ENCODE results near the gene ZBTB44. TPM values are rescaled to one million over a fixed set of nuclear protein-coding genes. Genes with fewer than 3 reads are reported as not detected.
"Not testable (repeated sequence)": the region's sequence is repeated elsewhere in the genome, so short reads cannot be mapped to it uniquely, and the experiment has no call there.

ZBTB44 gene
- total and polyA plus RNA-seq, 5 donors from 2014 or later: 4.4 to 46.7 (median 6.2) TPM

DNA sequence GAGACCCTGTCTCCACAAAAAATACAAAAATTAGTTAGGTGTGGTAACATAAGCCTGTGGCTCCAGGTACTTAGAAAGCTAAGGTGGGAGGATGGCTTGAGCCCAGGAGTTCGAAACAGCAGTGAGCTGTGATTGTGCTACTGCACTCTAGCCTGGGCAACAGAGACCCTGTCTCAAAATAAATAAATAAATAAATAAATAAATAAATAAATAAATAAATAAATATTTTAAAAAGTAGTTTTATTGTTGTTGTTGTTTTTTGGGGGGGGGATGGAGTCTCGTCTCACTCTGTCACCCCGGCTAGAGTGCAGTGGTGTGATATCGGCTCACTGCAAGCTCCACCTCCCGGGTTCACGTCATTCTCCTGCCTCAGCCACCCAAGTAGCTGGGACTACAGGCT, 33.4 kb downstream of the ZBTB44 start:
- not testable (repeated sequence) for ATAC-seq (ENCODE audit: low read depth in 2 of 2); H3K27ac Mint-ChIP-seq; H3K36me3 ChIP-seq (ENCODE audit: control insufficient read depth, insufficient read depth, low read length); H3K4me3 Mint-ChIP-seq; H3K27me3 ChIP-seq (ENCODE audit: control insufficient read depth, insufficient read depth, low read length); H3K4me3 ChIP-seq (ENCODE audit: low read depth, low read length); H3K27ac ChIP-seq (ENCODE audit: insufficient read depth, low read length, poor library complexity, severe bottlenecking); DNase-seq; H3K27me3 Mint-ChIP-seq; H3K4me1 ChIP-seq (ENCODE audit: control insufficient read depth, insufficient read depth, low read length, poor library complexity, severe bottlenecking)
- H3K9me3 ChIP-seq (ENCODE audit: control insufficient read depth in 2 of 2, low read length in 2 of 2): peaks cover 9 to 12% of the 10 kb centered on the region in 2 experiments
- peaks cover 14 to 33% (median 26%) of the 10 kb centered on the region in 4 donors for H3K4me1 Mint-ChIP-seq
- peaks cover 0 to 16% (median 7%) of the 10 kb centered on the region in 7 donors for H3K9me3 Mint-ChIP-seq
- peaks cover 44% of the 10 kb centered on the region for H3K36me3 Mint-ChIP-seq

DNA sequence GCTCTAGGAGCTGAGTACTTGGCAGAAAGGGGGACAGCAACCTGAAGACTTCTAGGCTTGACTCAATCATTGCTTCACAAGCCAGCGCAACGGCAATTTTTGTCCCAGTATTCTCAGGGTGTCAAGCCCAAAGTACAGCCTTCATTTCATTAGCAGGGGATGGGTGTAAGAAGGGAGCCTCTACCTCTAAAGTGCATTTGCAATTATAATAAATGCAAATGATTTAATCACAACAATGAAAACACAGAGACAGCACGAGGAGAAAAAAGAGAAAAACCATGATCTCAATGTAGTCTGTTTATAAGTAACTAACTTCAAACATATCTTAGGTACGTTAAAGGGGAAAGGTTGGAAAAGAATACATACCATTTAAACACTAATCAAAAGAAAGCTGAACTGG, 34.7 kb downstream of the ZBTB44 start:
- Mint-ChIP-seq H3K9me3 (peaks cover 0 to 16% (median 7%) of the 10 kb centered on the region in 7 donors), H3K27me3 (no peaks in the 10 kb centered on the region), H3K27ac (peak overlapping the region in 1 of 3 donors; percentile 56), H3K36me3 (peaks cover 39% of the 10 kb centered on the region), H3K4me3 (no peak overlapping the region), H3K4me1 (peaks cover 12 to 28% (median 24%) of the 10 kb centered on the region in 4 donors)
- DNase-seq (no peak), ATAC-seq (ENCODE audit: low read depth in 2 of 2) (no peak)
- Histone ChIP-seq H3K36me3 (ENCODE audit: control insufficient read depth, insufficient read depth, low read length) (no peaks in the 10 kb centered on the region), H3K4me1 (ENCODE audit: control insufficient read depth, insufficient read depth, low read length, poor library complexity, severe bottlenecking) (no peaks in the 10 kb centered on the region), H3K9me3 (ENCODE audit: control insufficient read depth in 2 of 2, low read length in 2 of 2) (peaks cover 9 to 12% of the 10 kb centered on the region in 2 experiments), H3K4me3 (ENCODE audit: low read depth, low read length) (no peak overlapping the region), H3K27ac (ENCODE audit: insufficient read depth, low read length, poor library complexity, severe bottlenecking) (no peak overlapping the region), H3K27me3 (ENCODE audit: control insufficient read depth, insufficient read depth, low read length) (no peaks in the 10 kb centered on the region)

DNA sequence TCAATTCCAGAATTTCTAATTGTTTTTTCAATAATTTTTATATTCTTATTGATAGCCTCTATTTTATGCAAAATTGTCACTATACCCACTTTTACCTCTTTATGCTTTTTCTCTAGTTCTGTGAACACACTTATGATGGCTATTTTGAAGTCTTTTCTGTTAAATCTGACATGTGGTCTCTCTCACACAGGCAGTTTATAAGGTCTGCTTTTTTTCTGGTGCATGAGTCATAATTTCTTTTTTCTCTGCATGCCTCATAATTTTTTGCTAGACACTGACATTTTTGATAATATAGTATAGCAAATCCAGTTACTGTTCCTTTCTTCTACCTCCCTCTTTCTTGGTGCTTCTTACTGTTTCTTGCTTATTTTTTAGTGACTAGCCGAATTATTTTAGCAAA, 36.0 kb downstream of the ZBTB44 start:
- no peaks in the 10 kb centered on the region for H3K36me3 ChIP-seq (ENCODE audit: control insufficient read depth, insufficient read depth, low read length)
- Mint-ChIP-seq H3K4me3 (no peak overlapping the region), H3K9me3 (peaks cover 0 to 16% (median 7%) of the 10 kb centered on the region in 7 donors), H3K36me3 (peaks cover 40% of the 10 kb centered on the region), H3K27ac (no peak overlapping the region), H3K27me3 (no peaks in the 10 kb centered on the region), H3K4me1 (peaks cover 18 to 28% (median 25%) of the 10 kb centered on the region in 4 donors)
- no peaks in the 10 kb centered on the region for H3K27me3 ChIP-seq (ENCODE audit: control insufficient read depth, insufficient read depth, low read length)
- DNase-seq (no peak), ATAC-seq (ENCODE audit: low read depth in 2 of 2) (no peak)
- peaks cover 9 to 12% of the 10 kb centered on the region in 2 experiments for H3K9me3 ChIP-seq (ENCODE audit: control insufficient read depth in 2 of 2, low read length in 2 of 2)
- H3K4me3 ChIP-seq (ENCODE audit: low read depth, low read length): no peak overlapping the region
- H3K27ac ChIP-seq (ENCODE audit: insufficient read depth, low read length, poor library complexity, severe bottlenecking): no peak overlapping the region
- no peaks in the 10 kb centered on the region for H3K4me1 ChIP-seq (ENCODE audit: control insufficient read depth, insufficient read depth, low read length, poor library complexity, severe bottlenecking)

DNA sequence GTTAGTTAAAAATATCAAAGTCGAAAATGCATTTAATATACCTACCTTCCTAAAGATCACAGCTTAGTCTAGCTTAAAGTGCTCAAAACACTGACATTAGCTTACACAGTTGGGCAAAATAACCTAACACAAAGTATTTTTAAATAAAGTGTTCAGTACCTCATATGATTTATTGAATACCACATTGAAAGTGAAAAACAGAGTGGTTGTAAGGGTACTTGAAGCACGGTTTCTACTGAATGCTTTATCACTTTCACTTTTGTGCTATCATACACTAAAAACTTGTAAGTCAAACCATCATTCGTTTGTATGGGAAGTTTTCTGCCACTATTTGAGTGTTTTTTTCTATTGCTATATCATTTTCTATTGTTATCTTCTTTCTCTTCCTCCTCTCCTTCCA, 36.6 kb downstream of the ZBTB44 start:
- Mint-ChIP-seq H3K4me1 (peaks cover 18 to 28% (median 25%) of the 10 kb centered on the region in 4 donors), H3K36me3 (peaks cover 38% of the 10 kb centered on the region), H3K9me3 (peaks cover 0 to 16% (median 7%) of the 10 kb centered on the region in 7 donors), H3K4me3 (no peak overlapping the region), H3K27ac (no peak overlapping the region), H3K27me3 (no peaks in the 10 kb centered on the region)
- H3K27ac ChIP-seq (ENCODE audit: insufficient read depth, low read length, poor library complexity, severe bottlenecking): no peak overlapping the region
- no peak for ATAC-seq (ENCODE audit: low read depth in 2 of 2)
- no peaks in the 10 kb centered on the region for H3K4me1 ChIP-seq (ENCODE audit: control insufficient read depth, insufficient read depth, low read length, poor library complexity, severe bottlenecking)
- H3K27me3 ChIP-seq (ENCODE audit: control insufficient read depth, insufficient read depth, low read length): no peaks in the 10 kb centered on the region
- peak in 1 of 3 donors; percentile 53 for DNase-seq
- H3K9me3 ChIP-seq (ENCODE audit: control insufficient read depth in 2 of 2, low read length in 2 of 2): peaks cover 9 to 12% of the 10 kb centered on the region in 2 experiments
- no peaks in the 10 kb centered on the region for H3K36me3 ChIP-seq (ENCODE audit: control insufficient read depth, insufficient read depth, low read length)
- no peak overlapping the region for H3K4me3 ChIP-seq (ENCODE audit: low read depth, low read length)

DNA sequence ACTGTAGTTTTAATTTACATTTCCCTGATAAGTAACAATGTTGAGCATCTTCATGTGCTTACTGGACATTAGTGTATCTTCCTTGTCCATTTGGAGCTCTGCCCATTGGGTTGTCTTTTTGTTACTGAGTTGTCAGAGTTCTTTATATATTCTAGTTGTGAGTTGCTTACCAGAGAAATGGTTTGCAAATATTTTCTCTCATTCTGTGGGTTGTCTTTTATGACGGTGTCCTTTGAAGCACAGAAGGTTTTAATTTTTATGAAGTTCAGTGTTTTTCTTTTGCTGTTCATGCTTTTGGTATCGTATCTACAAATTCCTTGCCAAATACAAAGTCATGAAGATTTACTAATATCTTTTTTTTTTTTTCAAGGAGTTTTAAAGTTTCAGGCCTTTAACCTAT, 42.4 kb downstream of the ZBTB44 start:
- Histone ChIP-seq H3K4me1 (ENCODE audit: control insufficient read depth, insufficient read depth, low read length, poor library complexity, severe bottlenecking) (no peaks in the 10 kb centered on the region), H3K4me3 (ENCODE audit: low read depth, low read length) (no peak overlapping the region), H3K9me3 (ENCODE audit: control insufficient read depth in 2 of 2, low read length in 2 of 2) (peaks cover 0 to 3% of the 10 kb centered on the region in 2 experiments), H3K27me3 (ENCODE audit: control insufficient read depth, insufficient read depth, low read length) (no peaks in the 10 kb centered on the region), H3K27ac (ENCODE audit: insufficient read depth, low read length, poor library complexity, severe bottlenecking) (no peak overlapping the region), H3K36me3 (ENCODE audit: control insufficient read depth, insufficient read depth, low read length) (peaks cover 5% of the 10 kb centered on the region)
- H3K4me3 Mint-ChIP-seq: no peak overlapping the region
- H3K4me1 Mint-ChIP-seq: peaks cover 12 to 19% (median 17%) of the 10 kb centered on the region in 4 donors
- H3K27ac Mint-ChIP-seq: peak overlapping the region in 1 of 3 donors; percentile 25
- DNase-seq (no peak), ATAC-seq (ENCODE audit: low read depth in 2 of 2) (no peak)
- H3K36me3 Mint-ChIP-seq: peaks cover 24% of the 10 kb centered on the region
- H3K9me3 Mint-ChIP-seq: peaks cover 0 to under 1% (median 0%) of the 10 kb centered on the region in 7 donors
- H3K27me3 Mint-ChIP-seq: no peaks in the 10 kb centered on the region

DNA sequence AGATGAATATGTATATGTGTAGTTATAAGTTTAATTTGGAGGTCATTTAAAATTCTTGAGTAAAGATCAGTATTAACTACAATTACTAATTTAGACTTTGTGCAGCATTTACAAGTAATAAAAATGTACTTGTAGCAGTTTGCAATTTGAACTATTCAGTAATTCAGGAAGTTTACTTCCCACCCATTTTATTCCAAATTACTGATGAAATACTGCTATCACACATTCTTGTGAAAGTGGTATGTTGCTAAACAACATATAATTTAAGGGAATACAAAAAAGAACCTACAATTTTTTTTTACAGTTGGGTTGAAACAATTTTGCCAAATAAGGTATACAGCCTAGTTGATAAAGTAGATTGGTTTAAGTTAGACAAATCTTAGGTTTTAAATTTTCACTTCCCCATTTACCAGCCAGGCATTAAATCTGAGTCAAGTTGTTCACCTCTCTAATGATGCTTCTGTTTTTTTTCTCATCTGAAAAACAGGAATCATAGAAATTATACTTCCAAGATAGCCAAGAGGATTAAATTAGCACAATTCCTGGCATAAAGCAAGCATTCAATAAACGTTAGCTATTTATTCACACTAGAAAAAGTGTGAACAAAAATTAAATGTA, 45.3 kb downstream of the ZBTB44 start:
- peaks cover 15% of the 10 kb centered on the region for H3K36me3 ChIP-seq (ENCODE audit: control insufficient read depth, insufficient read depth, low read length)
- Mint-ChIP-seq H3K27me3 (no peaks in the 10 kb centered on the region), H3K36me3 (peaks cover 35% of the 10 kb centered on the region), H3K4me1 (peaks cover 12 to 30% (median 18%) of the 10 kb centered on the region in 4 donors), H3K4me3 (no peak overlapping the region), H3K27ac (no peak overlapping the region), H3K9me3 (no peaks in the 10 kb centered on the region)
- no peak overlapping the region for H3K27ac ChIP-seq (ENCODE audit: insufficient read depth, low read length, poor library complexity, severe bottlenecking)
- ATAC-seq (ENCODE audit: low read depth in 2 of 2) (no peak), DNase-seq (no peak)
- H3K9me3 ChIP-seq (ENCODE audit: control insufficient read depth in 2 of 2, low read length in 2 of 2): no peaks in the 10 kb centered on the region
- no peaks in the 10 kb centered on the region for H3K4me1 ChIP-seq (ENCODE audit: control insufficient read depth, insufficient read depth, low read length, poor library complexity, severe bottlenecking)
- H3K4me3 ChIP-seq (ENCODE audit: low read depth, low read length): no peak overlapping the region
- H3K27me3 ChIP-seq (ENCODE audit: control insufficient read depth, insufficient read depth, low read length): no peaks in the 10 kb centered on the region

DNA sequence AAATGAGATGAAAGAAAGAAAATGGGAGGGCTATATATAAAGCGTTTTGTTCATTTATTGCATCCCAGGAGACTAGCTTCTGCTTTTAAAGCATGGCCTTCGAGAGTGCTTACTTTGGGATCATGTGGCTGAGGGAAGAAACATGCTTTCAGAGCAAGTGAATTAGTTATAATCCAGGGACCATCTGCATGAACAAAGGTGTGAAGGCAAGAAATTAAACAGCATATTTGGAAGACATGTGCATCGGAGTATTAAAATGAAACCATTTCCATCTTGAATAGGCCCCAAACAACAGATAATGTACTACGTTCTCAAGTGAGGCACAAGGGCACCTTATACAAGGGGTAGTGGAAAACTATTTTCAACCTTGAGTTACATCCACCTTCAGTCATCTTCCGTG, 51.4 kb downstream of the ZBTB44 start:
- Histone ChIP-seq H3K4me3 (ENCODE audit: low read depth, low read length) (no peak overlapping the region), H3K4me1 (ENCODE audit: control insufficient read depth, insufficient read depth, low read length, poor library complexity, severe bottlenecking) (no peaks in the 10 kb centered on the region), H3K36me3 (ENCODE audit: control insufficient read depth, insufficient read depth, low read length) (peaks cover 36% of the 10 kb centered on the region), H3K9me3 (ENCODE audit: control insufficient read depth in 2 of 2, low read length in 2 of 2) (peaks cover 0 to 3% of the 10 kb centered on the region in 2 experiments), H3K27me3 (ENCODE audit: control insufficient read depth, insufficient read depth, low read length) (no peaks in the 10 kb centered on the region), H3K27ac (ENCODE audit: insufficient read depth, low read length, poor library complexity, severe bottlenecking) (no peak overlapping the region)
- H3K4me3 Mint-ChIP-seq: no peak overlapping the region
- H3K27me3 Mint-ChIP-seq: no peaks in the 10 kb centered on the region
- peak overlapping the region in 1 of 3 donors; percentile 87 for H3K27ac Mint-ChIP-seq
- DNase-seq (no peak), ATAC-seq (ENCODE audit: low read depth in 2 of 2) (no peak)
- H3K36me3 Mint-ChIP-seq: peaks cover 53% of the 10 kb centered on the region
- peaks cover 0 to 10% (median 3%) of the 10 kb centered on the region in 7 donors for H3K9me3 Mint-ChIP-seq
- peaks cover 12 to 36% (median 22%) of the 10 kb centered on the region in 4 donors for H3K4me1 Mint-ChIP-seq

DNA sequence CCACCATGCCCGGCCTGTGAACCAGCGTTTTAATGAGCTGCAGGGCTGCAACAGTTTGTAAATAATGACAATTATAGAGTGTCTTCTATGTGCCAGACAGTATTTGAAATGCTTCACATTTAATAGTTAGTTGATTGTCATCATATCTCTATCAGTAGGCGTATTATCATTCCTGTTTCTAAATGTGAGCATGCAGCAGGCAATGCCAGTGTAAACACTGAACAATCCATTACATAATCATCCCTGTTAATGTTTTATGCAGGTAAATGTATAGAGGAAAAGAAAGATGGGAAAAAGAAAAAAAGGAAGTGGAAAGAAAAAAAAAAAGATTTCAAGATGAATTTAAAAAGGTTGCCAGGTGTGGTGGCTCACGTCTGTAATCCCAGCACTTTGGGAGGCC, 52.3 kb downstream of the ZBTB44 start:
- peaks cover 0 to 3% of the 10 kb centered on the region in 2 experiments for H3K9me3 ChIP-seq (ENCODE audit: control insufficient read depth in 2 of 2, low read length in 2 of 2)
- H3K4me1 ChIP-seq (ENCODE audit: control insufficient read depth, insufficient read depth, low read length, poor library complexity, severe bottlenecking): no peaks in the 10 kb centered on the region
- H3K36me3 Mint-ChIP-seq: peaks cover 62% of the 10 kb centered on the region
- no peak overlapping the region for H3K4me3 Mint-ChIP-seq
- H3K27me3 ChIP-seq (ENCODE audit: control insufficient read depth, insufficient read depth, low read length): no peaks in the 10 kb centered on the region
- peak overlapping the region in 1 of 3 donors; percentile 66 for H3K27ac Mint-ChIP-seq
- H3K9me3 Mint-ChIP-seq: peaks cover 0 to 10% (median 4%) of the 10 kb centered on the region in 7 donors
- no peak overlapping the region for H3K4me3 ChIP-seq (ENCODE audit: low read depth, low read length)
- ATAC-seq (ENCODE audit: low read depth in 2 of 2) (no peak), DNase-seq (no peak)
- H3K4me1 Mint-ChIP-seq: peaks cover 21 to 44% (median 27%) of the 10 kb centered on the region in 4 donors
- peaks cover 35% of the 10 kb centered on the region for H3K36me3 ChIP-seq (ENCODE audit: control insufficient read depth, insufficient read depth, low read length)
- no peak overlapping the region for H3K27ac ChIP-seq (ENCODE audit: insufficient read depth, low read length, poor library complexity, severe bottlenecking)
- H3K27me3 Mint-ChIP-seq: no peaks in the 10 kb centered on the region

All from CD4-positive, CD25-positive, alpha-beta regulatory T cell (primary cell).